Measurements from ENCODE around the gene DPYD.

- TF ChIP-seq CTCF (IDR thresholded peaks at IDR 0.05) (no peak), POLR2AphosphoS5 (IDR thresholded peaks at IDR 0.05) (no peak), POLR2A (IDR thresholded peaks at IDR 0.05) (no peak), EP300 (IDR thresholded peaks at IDR 0.05) (no peak)
Observed at GRCh38 chr1:97270508-97271307, 650.1 kb downstream of the DPYD start.

All from sigmoid colon (tissue), 4 donors.